ENCODE data around the gene LNX1.

DNA sequence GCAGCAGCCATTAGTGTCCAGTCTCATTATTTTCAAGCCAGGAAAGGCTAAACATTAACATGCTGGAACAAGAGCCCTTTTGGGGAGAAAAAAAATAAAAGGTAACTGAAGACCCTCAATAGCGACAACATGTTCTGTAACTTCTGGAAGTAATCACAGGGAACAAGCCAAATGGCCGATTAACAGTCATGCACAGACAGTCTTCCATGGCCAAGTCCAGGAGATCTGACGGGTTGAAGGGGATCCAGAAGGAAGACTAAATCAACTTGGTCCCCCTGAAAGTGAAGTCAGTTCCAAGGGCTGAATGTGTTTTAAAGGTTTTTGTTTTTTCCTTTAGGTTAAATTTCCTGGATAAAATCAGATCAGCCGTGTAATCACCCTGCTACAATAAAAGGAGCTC, 52.5 kb downstream of the LNX1 start:
- TF ChIP-seq, protein P1, sequence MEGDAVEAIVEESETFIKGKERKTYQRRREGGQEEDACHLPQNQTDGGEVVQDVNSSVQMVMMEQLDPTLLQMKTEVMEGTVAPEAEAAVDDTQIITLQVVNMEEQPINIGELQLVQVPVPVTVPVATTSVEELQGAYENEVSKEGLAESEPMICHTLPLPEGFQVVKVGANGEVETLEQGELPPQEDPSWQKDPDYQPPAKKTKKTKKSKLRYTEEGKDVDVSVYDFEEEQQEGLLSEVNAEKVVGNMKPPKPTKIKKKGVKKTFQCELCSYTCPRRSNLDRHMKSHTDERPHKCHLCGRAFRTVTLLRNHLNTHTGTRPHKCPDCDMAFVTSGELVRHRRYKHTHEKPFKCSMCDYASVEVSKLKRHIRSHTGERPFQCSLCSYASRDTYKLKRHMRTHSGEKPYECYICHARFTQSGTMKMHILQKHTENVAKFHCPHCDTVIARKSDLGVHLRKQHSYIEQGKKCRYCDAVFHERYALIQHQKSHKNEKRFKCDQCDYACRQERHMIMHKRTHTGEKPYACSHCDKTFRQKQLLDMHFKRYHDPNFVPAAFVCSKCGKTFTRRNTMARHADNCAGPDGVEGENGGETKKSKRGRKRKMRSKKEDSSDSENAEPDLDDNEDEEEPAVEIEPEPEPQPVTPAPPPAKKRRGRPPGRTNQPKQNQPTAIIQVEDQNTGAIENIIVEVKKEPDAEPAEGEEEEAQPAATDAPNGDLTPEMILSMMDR (IDR thresholded peaks at IDR 0.05; ENCODE audit: extremely low read depth in 1 of 2, insufficient read depth in 1 of 2, low read depth in 1 of 2, low read length in 2 of 2) = no peak
- TF ChIP-seq POLR2A (IDR thresholded peaks at IDR 0.05; ENCODE audit: low read depth, low read length) = no peak
- TF ChIP-seq EZH2 (IDR thresholded peaks at IDR 0.05; ENCODE audit: borderline replicate concordance, low read depth, low read length, severe bottlenecking) = no peak
- TF ChIP-seq, protein P2, sequence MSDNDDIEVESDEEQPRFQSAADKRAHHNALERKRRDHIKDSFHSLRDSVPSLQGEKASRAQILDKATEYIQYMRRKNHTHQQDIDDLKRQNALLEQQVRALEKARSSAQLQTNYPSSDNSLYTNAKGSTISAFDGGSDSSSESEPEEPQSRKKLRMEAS (IDR thresholded peaks at IDR 0.05; ENCODE audit: insufficient read depth, insufficient read length) = no peak
- TF ChIP-seq JUN (IDR thresholded peaks at IDR 0.05; ENCODE audit: borderline replicate concordance, insufficient read depth, insufficient read length, low read depth) = no peak
- TF ChIP-seq POLR2AphosphoS5 (IDR thresholded peaks at IDR 0.05; ENCODE audit: insufficient read depth, low read depth, low read length) = no peak
- no peak for TF ChIP-seq MYC (IDR thresholded peaks at IDR 0.05; ENCODE audit: low read depth, low read length)
- no peak for TF ChIP-seq GATA2 (IDR thresholded peaks at IDR 0.05; ENCODE audit: insufficient read depth, insufficient read length, low read depth, low read length)
- no peak for TF ChIP-seq FOS (IDR thresholded peaks at IDR 0.05; ENCODE audit: borderline replicate concordance, insufficient read depth, low read length)

Data from endothelial cell of umbilical vein (primary cell).